Gastroesophageal sphincter (tissue), 4 donors: ENCODE data around the gene STX2. TPM values are rescaled to one million over a fixed set of nuclear protein-coding genes. Genes with fewer than 3 reads are reported as not detected.
A peak's percentile ranks its signal among the peaks of the same experiment; 100 is the strongest.

Source experiments
- ATAC-seq: fragments of 150-250 bp; one replicate; pipeline ENCODE4 v1.9.1; 2016; ENCODE audit warnings: mild to moderate bottlenecking, moderate library complexity
- H3K27ac ChIP-seq, 4 donors: fragments of 200-600 bp; sonication (generic) in 3 of 4; 1 replicate in 3 of 4; 2 replicates in 1 of 4; pipeline ENCODE4 v1.5.1; 2016 to 2019
- H3K27me3 ChIP-seq: fragments of 200-600 bp; sonication (generic); one replicate; pipeline ENCODE4 v1.5.1; 2019
- H3K36me3 ChIP-seq, 2 donors: fragments of 200-600 bp; sonication (generic); one replicate each; pipeline ENCODE4 v1.5.1; 2019; ENCODE audit warnings: control low read depth in 1 of 2
- H3K4me1 ChIP-seq, 3 donors: fragments of 200-600 bp; sonication (generic); 1 replicate in 2 of 3; 2 replicates in 1 of 3; pipeline ENCODE4 v1.5.1; 2016 to 2019; ENCODE audit warnings: control low read depth in 2 of 3
- H3K4me3 ChIP-seq, 2 donors: fragments of 200-600 bp; sonication (generic); one replicate each; pipeline ENCODE4 v1.5.1; 2019; ENCODE audit warnings: mild to moderate bottlenecking in 1 of 2, moderate library complexity in 1 of 2
- H3K9me3 ChIP-seq, 3 donors: fragments of 200-600 bp; sonication (generic); one replicate each; pipeline ENCODE4 v1.5.1; 2017 to 2019; ENCODE audit warnings: control low read depth in 2 of 3
- EP300 ChIP-seq: sonication (generic); formaldehyde crosslinking; IDR thresholded peaks from one replicate; pipeline ENCODE4 v1.6.1; 2017; ENCODE audit warnings: antibody characterized with exemption, mild to moderate bottlenecking
- POLR2A ChIP-seq, 2 donors: fragments of 450-650 bp; IDR thresholded peaks; one replicate each; pipeline ENCODE4 v1.6.1; 2017; ENCODE audit warnings: antibody characterized with exemption in 2 of 2, mild to moderate bottlenecking in 2 of 2, moderate library complexity in 1 of 2
- POLR2AphosphoS5 ChIP-seq: sonication (generic); formaldehyde crosslinking; IDR thresholded peaks from one replicate; pipeline ENCODE4 v1.6.1; 2017; ENCODE audit warnings: antibody characterized with exemption
- WGBS, 2 donors: methylation state at CpG; one replicate each; pipeline ENCODE4 v1.1.5; 2018; ENCODE audit warnings: low coverage in 1 of 2; 5-methylcytosine and 5-hydroxymethylcytosine counted together
- total RNA-seq, 4 donors: library from RNA; depleted of rRNA; stranded (reverse); fragments of >200 nt; gene quantifications; one replicate each; pipeline ENCODE4 v1.1.0, GENCODE V29; 2016
- TF ChIP-seq, protein P1 (sequence below), 4 experiments: fragments of 200-600 bp in 2 of 4; fragments of 450-650 bp in 2 of 4; sonication (generic) in 1 of 4; IDR thresholded peaks; one replicate each; pipeline ENCODE4 v1.5.1; 2017 to 2019; ENCODE audit warnings: antibody characterized with exemption in 4 of 4, mild to moderate bottlenecking in 2 of 4, moderate library complexity in 2 of 4

The STX2 gene
- total RNA-seq, 4 donors from 2014 or later = 41.6 to 77.5 (median 54.3) TPM

DNA sequence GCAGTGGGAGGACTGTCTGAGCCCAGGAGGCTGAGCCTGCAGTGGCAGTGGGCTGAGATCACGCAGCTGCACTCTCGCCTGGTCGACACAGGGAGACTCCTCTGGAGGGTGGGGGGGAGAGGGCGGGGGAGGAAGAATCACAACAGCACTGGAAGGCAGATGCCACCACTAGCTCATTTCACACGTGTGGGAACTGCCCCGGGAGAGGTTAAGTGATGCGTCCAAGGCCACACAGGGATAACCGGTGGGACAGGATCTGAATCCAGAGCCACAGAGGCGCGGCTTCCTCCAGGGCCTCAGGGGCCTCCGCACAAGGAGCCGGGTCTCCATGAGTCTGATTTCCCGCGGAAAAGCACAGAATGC is 20.8 kb downstream of the STX2 start:
- WGBS, 2 donors = 69% methylated on average over 11 of the region's 14 CpGs; no CpG with 5 or more reads in 1 of the 2 donors
- H3K4me1 ChIP-seq = peaks cover 0 to 20% (median 3%) of the 10 kb centered on the region in 3 donors
- ATAC-seq = no peak
- no peaks in the 10 kb centered on the region for H3K9me3 ChIP-seq
- H3K27me3 ChIP-seq = no peaks in the 10 kb centered on the region
- peak overlapping the region in 3 of 4 donors; percentile 56 to 62 (median 62) for H3K27ac ChIP-seq
- peak overlapping the region in 1 of 2 donors; percentile 51 for H3K4me3 ChIP-seq
- TF ChIP-seq POLR2AphosphoS5 (no peak), EP300 (no peak), POLR2A (IDR thresholded peaks at IDR 0.05) (no peak)
- TF ChIP-seq, protein P1, sequence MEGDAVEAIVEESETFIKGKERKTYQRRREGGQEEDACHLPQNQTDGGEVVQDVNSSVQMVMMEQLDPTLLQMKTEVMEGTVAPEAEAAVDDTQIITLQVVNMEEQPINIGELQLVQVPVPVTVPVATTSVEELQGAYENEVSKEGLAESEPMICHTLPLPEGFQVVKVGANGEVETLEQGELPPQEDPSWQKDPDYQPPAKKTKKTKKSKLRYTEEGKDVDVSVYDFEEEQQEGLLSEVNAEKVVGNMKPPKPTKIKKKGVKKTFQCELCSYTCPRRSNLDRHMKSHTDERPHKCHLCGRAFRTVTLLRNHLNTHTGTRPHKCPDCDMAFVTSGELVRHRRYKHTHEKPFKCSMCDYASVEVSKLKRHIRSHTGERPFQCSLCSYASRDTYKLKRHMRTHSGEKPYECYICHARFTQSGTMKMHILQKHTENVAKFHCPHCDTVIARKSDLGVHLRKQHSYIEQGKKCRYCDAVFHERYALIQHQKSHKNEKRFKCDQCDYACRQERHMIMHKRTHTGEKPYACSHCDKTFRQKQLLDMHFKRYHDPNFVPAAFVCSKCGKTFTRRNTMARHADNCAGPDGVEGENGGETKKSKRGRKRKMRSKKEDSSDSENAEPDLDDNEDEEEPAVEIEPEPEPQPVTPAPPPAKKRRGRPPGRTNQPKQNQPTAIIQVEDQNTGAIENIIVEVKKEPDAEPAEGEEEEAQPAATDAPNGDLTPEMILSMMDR (IDR thresholded peaks at IDR 0.05) = no peak
- peaks cover 0 to 51% of the 10 kb centered on the region in 2 donors for H3K36me3 ChIP-seq

DNA sequence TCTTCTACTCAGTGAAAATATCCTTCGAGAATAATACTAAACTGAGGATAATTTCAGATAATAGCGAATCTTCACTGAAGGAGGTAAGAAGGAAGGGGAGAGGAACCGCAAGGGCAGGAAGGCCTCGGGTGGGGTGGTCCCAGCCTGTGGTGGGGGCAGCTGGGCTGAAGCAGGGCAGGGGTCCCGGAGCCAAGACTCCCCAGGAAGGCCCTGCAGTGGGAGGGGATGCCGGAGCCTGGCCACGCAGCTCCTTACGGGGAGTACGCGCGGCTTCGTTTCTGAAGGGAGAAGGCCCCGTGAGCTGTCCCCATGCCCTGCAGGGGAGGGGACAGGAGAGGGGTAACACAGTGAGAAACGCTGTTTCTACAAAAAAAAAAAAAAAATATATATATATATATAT is 21.2 kb downstream of the STX2 start:
- TF ChIP-seq POLR2A (IDR thresholded peaks at IDR 0.05) = no peak
- TF ChIP-seq, protein P1 (IDR thresholded peaks at IDR 0.05) = no peak
- TF ChIP-seq POLR2AphosphoS5 = no peak
- no peak for TF ChIP-seq EP300
- ATAC-seq = no peak
- 87 to 88% methylated on average over 3 to 8 of the region's 14 CpGs for WGBS, 2 donors

DNA sequence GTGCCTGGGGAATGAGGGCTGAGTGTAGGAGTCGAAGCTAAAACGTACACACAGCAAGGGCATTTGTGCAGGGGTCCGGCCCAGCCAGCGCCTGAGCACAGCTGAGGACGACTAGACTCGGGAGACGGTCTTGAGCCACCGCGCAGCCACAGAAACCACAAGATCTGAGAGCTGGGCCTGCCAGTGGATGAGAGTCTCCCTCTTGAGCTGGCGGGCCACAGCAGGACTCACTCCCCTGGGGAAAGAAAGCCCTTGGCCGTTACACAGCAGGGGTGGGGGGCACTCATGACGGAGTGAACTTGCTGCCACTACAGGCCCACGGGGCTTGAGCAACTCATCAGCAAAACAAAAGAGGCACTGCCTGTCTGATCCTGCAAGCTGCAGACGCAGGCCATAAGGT is 23.0 kb downstream of the STX2 start:
- TF ChIP-seq POLR2AphosphoS5 (no peak), EP300 (no peak), POLR2A (IDR thresholded peaks at IDR 0.05) (no peak)
- TF ChIP-seq, protein P1 (IDR thresholded peaks at IDR 0.05) = no peak
- H3K36me3 ChIP-seq = peaks cover 0 to 41% of the 10 kb centered on the region in 2 donors
- no peaks in the 10 kb centered on the region for H3K9me3 ChIP-seq
- no peak for ATAC-seq
- H3K27me3 ChIP-seq = no peaks in the 10 kb centered on the region
- no peak overlapping the region for H3K4me3 ChIP-seq
- peaks cover 0 to 20% (median 3%) of the 10 kb centered on the region in 3 donors for H3K4me1 ChIP-seq
- WGBS, 2 donors = 67 to 88% methylated on average over 5 to 8 of the region's 14 CpGs
- H3K27ac ChIP-seq = no peak overlapping the region

More for the DNA sequence above, 21.2 kb downstream of the STX2 start:
- peaks cover 0 to 20% (median 3%) of the 10 kb centered on the region in 3 donors for H3K4me1 ChIP-seq
- H3K4me3 ChIP-seq = no peak overlapping the region
- no peaks in the 10 kb centered on the region for H3K9me3 ChIP-seq
- H3K27ac ChIP-seq = no peak overlapping the region
- no peaks in the 10 kb centered on the region for H3K27me3 ChIP-seq
- peaks cover 0 to 47% of the 10 kb centered on the region in 2 donors for H3K36me3 ChIP-seq

DNA sequence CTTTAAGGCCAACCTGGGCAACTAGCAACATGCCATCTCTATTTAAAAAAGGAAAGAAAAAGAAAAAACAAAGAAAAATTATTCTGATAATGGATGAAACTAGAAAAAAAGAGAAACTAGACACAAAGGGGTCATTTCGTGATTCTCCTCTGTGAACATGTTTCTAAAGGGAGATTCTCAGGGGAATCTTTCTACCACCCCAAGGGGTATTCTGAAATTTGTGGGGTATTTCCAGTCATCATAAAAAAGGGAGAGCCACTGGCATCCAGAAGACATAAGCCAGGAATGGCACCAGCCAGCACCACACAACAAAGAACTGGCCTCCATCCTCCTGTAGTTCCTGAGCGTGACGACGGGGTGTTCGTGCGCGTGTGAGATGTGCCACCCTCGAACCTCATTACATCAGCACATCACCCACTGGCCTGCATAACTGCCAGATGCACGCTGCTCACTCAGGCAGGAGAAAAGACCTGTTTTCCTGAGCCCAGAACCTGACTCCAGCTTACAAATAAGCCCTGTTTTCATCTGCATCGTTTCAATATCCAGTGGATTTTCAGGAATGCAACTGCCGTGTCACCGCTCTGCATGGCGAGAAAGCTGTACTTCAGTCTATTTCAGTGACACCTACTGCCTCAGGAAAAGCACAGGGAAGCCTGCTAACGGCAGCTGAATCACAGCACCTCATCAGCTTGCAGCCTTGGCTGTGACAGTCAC is 23.9 kb downstream of the STX2 start:
- Histone ChIP-seq H3K9me3 (no peaks in the 10 kb centered on the region), H3K36me3 (peaks cover 0 to 40% of the 10 kb centered on the region in 2 donors), H3K4me3 (no peak overlapping the region), H3K27me3 (no peaks in the 10 kb centered on the region), H3K27ac (no peak overlapping the region), H3K4me1 (peaks cover 0 to 20% (median 3%) of the 10 kb centered on the region in 3 donors)
- no peak for ATAC-seq
- WGBS, 2 donors = 83 to 90% methylated on average over 6 to 9 of the region's 14 CpGs
- no peak for TF ChIP-seq POLR2AphosphoS5
- TF ChIP-seq POLR2A (IDR thresholded peaks at IDR 0.05) = no peak

GRCh38 chr12:130813949-130814348 is 25.1 kb downstream of the STX2 start:
- ATAC-seq = no peak
- no peaks in the 10 kb centered on the region for H3K27me3 ChIP-seq
- H3K36me3 ChIP-seq = peaks cover 0 to 46% of the 10 kb centered on the region in 2 donors
- no peak overlapping the region for H3K4me3 ChIP-seq
- no peaks in the 10 kb centered on the region for H3K9me3 ChIP-seq
- 91 to 100% methylated on average over 4 to 10 of the region's 14 CpGs for WGBS, 2 donors
- H3K4me1 ChIP-seq = peaks cover 0 to 11% (median 0%) of the 10 kb centered on the region in 3 donors
- TF ChIP-seq POLR2A (IDR thresholded peaks at IDR 0.05) (no peak), POLR2AphosphoS5 (no peak)
- TF ChIP-seq, protein P1 (IDR thresholded peaks at IDR 0.05) = no peak
- no peak overlapping the region for H3K27ac ChIP-seq
